ENCODE results near the gene PPM1J.

DNA sequence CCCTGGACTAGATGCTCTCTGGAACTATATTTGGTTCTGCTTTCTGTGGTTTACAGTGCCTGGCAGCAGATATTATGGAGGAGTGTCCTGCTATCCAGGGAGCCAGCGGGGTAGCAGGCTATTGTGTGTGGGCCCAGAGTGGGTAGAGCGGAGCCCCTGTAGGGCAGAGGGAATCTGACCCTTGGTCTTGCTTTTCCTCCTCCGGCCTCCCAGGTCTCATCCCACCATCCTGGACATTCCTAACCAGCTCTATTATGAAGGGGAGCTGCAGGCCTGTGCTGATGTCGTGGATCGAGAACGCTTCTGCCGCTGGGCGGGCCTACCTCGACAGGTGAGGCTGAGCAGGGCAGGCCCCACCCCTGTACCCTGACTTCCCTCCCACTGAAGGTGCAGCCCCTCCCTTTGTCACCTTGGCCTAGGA lies 17.3 kb downstream of the PPM1J start:
- TF ChIP-seq EZH2phosphoT487 (IDR thresholded peaks at IDR 0.05; ENCODE audit: borderline replicate concordance, low read length) = no peak
- TF ChIP-seq EZH2 (IDR thresholded peaks at IDR 0.05; ENCODE audit: low read length, unreplicated experiment) = no peak
